ENCODE results near the gene PHLPP1. TPM values are rescaled to one million over a fixed set of nuclear protein-coding genes. Genes with fewer than 3 reads are reported as not detected.

Gene PHLPP1
- total RNA-seq, 2 donors from 2014 or later: 6.3 to 7.9 TPM

GRCh38 chr18:62825382-62825781 is 110.0 kb downstream of the PHLPP1 start:
- no peak for ATAC-seq (replicated peaks in 1 of 2)

GRCh38 chr18:62827397-62827796 is 112.1 kb downstream of the PHLPP1 start:
- no peaks in the 10 kb centered on the region for H3K27me3 Mint-ChIP-seq (ENCODE audit: low read depth)
- no peaks in the 10 kb centered on the region for H3K9me3 Mint-ChIP-seq
- ATAC-seq (replicated peaks in 1 of 2) (no peak), DNase-seq (no peak)
- H3K4me3 Mint-ChIP-seq: no peak overlapping the region
- H3K4me1 Mint-ChIP-seq (ENCODE audit: low read depth): peaks cover 7% of the 10 kb centered on the region
- no peak overlapping the region for H3K27ac Mint-ChIP-seq
- no peaks in the 10 kb centered on the region for H3K36me3 Mint-ChIP-seq (ENCODE audit: insufficient read depth in 2 of 2)

More at GRCh38 chr18:62825382-62825781, 110.0 kb downstream of the PHLPP1 start:
- Mint-ChIP-seq H3K9me3 (no peaks in the 10 kb centered on the region), H3K27me3 (ENCODE audit: low read depth) (no peaks in the 10 kb centered on the region), H3K4me3 (no peak overlapping the region), H3K36me3 (ENCODE audit: insufficient read depth in 2 of 2) (no peaks in the 10 kb centered on the region), H3K27ac (no peak overlapping the region), H3K4me1 (ENCODE audit: low read depth) (peaks cover 7% of the 10 kb centered on the region)
- DNase-seq: no peak

GRCh38 chr18:62828091-62828640 is 112.8 kb downstream of the PHLPP1 start:
- no peaks in the 10 kb centered on the region for H3K9me3 Mint-ChIP-seq
- no peak for ATAC-seq (replicated peaks in 1 of 2)

GRCh38 chr18:62828852-62829251 is 113.5 kb downstream of the PHLPP1 start:
- Mint-ChIP-seq H3K4me1 (ENCODE audit: low read depth) (peaks cover 7% of the 10 kb centered on the region), H3K4me3 (no peak overlapping the region), H3K27me3 (ENCODE audit: low read depth) (no peaks in the 10 kb centered on the region), H3K27ac (no peak overlapping the region), H3K36me3 (ENCODE audit: insufficient read depth in 2 of 2) (no peaks in the 10 kb centered on the region), H3K9me3 (no peaks in the 10 kb centered on the region)
- ATAC-seq (replicated peaks in 1 of 2): no peak
- DNase-seq: no peak

More at GRCh38 chr18:62828091-62828640, 112.8 kb downstream of the PHLPP1 start:
- no peak overlapping the region for H3K4me3 Mint-ChIP-seq
- no peak for DNase-seq
- no peaks in the 10 kb centered on the region for H3K36me3 Mint-ChIP-seq (ENCODE audit: insufficient read depth in 2 of 2)
- H3K4me1 Mint-ChIP-seq (ENCODE audit: low read depth): peaks cover 7% of the 10 kb centered on the region
- H3K27me3 Mint-ChIP-seq (ENCODE audit: low read depth): no peaks in the 10 kb centered on the region
- peak overlapping the region; percentile 32 for H3K27ac Mint-ChIP-seq

GRCh38 chr18:62829936-62830335 is 114.6 kb downstream of the PHLPP1 start:
- Mint-ChIP-seq H3K36me3 (ENCODE audit: insufficient read depth in 2 of 2) (no peaks in the 10 kb centered on the region), H3K4me3 (no peak overlapping the region)

GRCh38 chr18:62832282-62832681 is 116.9 kb downstream of the PHLPP1 start:
- Mint-ChIP-seq H3K27ac (no peak overlapping the region), H3K36me3 (ENCODE audit: insufficient read depth in 2 of 2) (no peaks in the 10 kb centered on the region), H3K27me3 (ENCODE audit: low read depth) (no peaks in the 10 kb centered on the region), H3K4me1 (ENCODE audit: low read depth) (peaks cover 7% of the 10 kb centered on the region), H3K4me3 (no peak overlapping the region), H3K9me3 (no peaks in the 10 kb centered on the region)
- DNase-seq (no peak), ATAC-seq (replicated peaks in 1 of 2) (no peak)

More at GRCh38 chr18:62829936-62830335, 114.6 kb downstream of the PHLPP1 start:
- Mint-ChIP-seq H3K4me1 (ENCODE audit: low read depth) (peaks cover 7% of the 10 kb centered on the region), H3K27ac (no peak overlapping the region), H3K9me3 (no peaks in the 10 kb centered on the region), H3K27me3 (ENCODE audit: low read depth) (no peaks in the 10 kb centered on the region)
- ATAC-seq (replicated peaks in 1 of 2) (no peak), DNase-seq (no peak)

- no peak overlapping the region for H3K4me3 Mint-ChIP-seq
- no peaks in the 10 kb centered on the region for H3K36me3 Mint-ChIP-seq (ENCODE audit: insufficient read depth in 2 of 2)
- ATAC-seq (replicated peaks in 1 of 2): no peak
- H3K9me3 Mint-ChIP-seq: no peaks in the 10 kb centered on the region
- H3K4me1 Mint-ChIP-seq (ENCODE audit: low read depth): peaks cover 5% of the 10 kb centered on the region
- H3K27ac Mint-ChIP-seq: no peak overlapping the region
- H3K27me3 Mint-ChIP-seq (ENCODE audit: low read depth): no peaks in the 10 kb centered on the region
- no peak for DNase-seq
Observed at GRCh38 chr18:62833494-62833893, 118.2 kb downstream of the PHLPP1 start.

GRCh38 chr18:62834715-62835114 is 119.4 kb downstream of the PHLPP1 start:
- Mint-ChIP-seq H3K27me3 (ENCODE audit: low read depth) (no peaks in the 10 kb centered on the region), H3K36me3 (ENCODE audit: insufficient read depth in 2 of 2) (no peaks in the 10 kb centered on the region), H3K4me3 (no peak overlapping the region), H3K9me3 (no peaks in the 10 kb centered on the region), H3K4me1 (ENCODE audit: low read depth) (peaks cover 11% of the 10 kb centered on the region), H3K27ac (no peak overlapping the region)
- ATAC-seq (replicated peaks in 1 of 2) (no peak), DNase-seq (no peak)

GRCh38 chr18:62837011-62837410 is 121.7 kb downstream of the PHLPP1 start:
- peaks cover 27% of the 10 kb centered on the region for H3K4me1 Mint-ChIP-seq (ENCODE audit: low read depth)
- no peak for DNase-seq
- H3K4me3 Mint-ChIP-seq: no peak overlapping the region
- no peaks in the 10 kb centered on the region for H3K9me3 Mint-ChIP-seq
- no peaks in the 10 kb centered on the region for H3K27me3 Mint-ChIP-seq (ENCODE audit: low read depth)
- H3K27ac Mint-ChIP-seq: no peak overlapping the region
- ATAC-seq (replicated peaks in 1 of 2): no peak
- no peaks in the 10 kb centered on the region for H3K36me3 Mint-ChIP-seq (ENCODE audit: insufficient read depth in 2 of 2)

GRCh38 chr18:62838475-62839098 is 123.2 kb downstream of the PHLPP1 start:
- H3K4me1 Mint-ChIP-seq (ENCODE audit: low read depth): peaks cover 38% of the 10 kb centered on the region
- no peak overlapping the region for H3K27ac Mint-ChIP-seq
- peaks cover 1 to 4% of the 10 kb centered on the region in 2 donors for H3K36me3 Mint-ChIP-seq (ENCODE audit: insufficient read depth in 2 of 2)
- no peaks in the 10 kb centered on the region for H3K9me3 Mint-ChIP-seq
- H3K4me3 Mint-ChIP-seq: no peak overlapping the region
- H3K27me3 Mint-ChIP-seq (ENCODE audit: low read depth): no peaks in the 10 kb centered on the region
- ATAC-seq (replicated peaks in 1 of 2): no peak
- DNase-seq: no peak

- no peaks in the 10 kb centered on the region for H3K27me3 Mint-ChIP-seq (ENCODE audit: low read depth)
- H3K36me3 Mint-ChIP-seq (ENCODE audit: insufficient read depth in 2 of 2): peaks cover 1 to 4% of the 10 kb centered on the region in 2 donors
- no peaks in the 10 kb centered on the region for H3K9me3 Mint-ChIP-seq
- peak overlapping the region in 1 of 2 donors; percentile 11 for H3K4me3 Mint-ChIP-seq
- peaks cover 52% of the 10 kb centered on the region for H3K4me1 Mint-ChIP-seq (ENCODE audit: low read depth)
- H3K27ac Mint-ChIP-seq: no peak overlapping the region
- DNase-seq: no peak
- ATAC-seq (replicated peaks in 1 of 2): no peak
Observed at GRCh38 chr18:62839874-62840713, 124.8 kb downstream of the PHLPP1 start.

- Mint-ChIP-seq H3K27ac (no peak overlapping the region), H3K36me3 (ENCODE audit: insufficient read depth in 2 of 2) (peaks cover 1 to 4% of the 10 kb centered on the region in 2 donors), H3K4me3 (no peak overlapping the region), H3K27me3 (ENCODE audit: low read depth) (no peaks in the 10 kb centered on the region), H3K4me1 (ENCODE audit: low read depth) (peaks cover 65% of the 10 kb centered on the region), H3K9me3 (no peaks in the 10 kb centered on the region)
- DNase-seq (no peak), ATAC-seq (replicated peaks in 1 of 2) (no peak)
Observed at GRCh38 chr18:62841405-62841804, 126.1 kb downstream of the PHLPP1 start.

- ATAC-seq (replicated peaks in 1 of 2) (no peak), DNase-seq (no peak)
- no peaks in the 10 kb centered on the region for H3K27me3 Mint-ChIP-seq (ENCODE audit: low read depth)
- H3K9me3 Mint-ChIP-seq: no peaks in the 10 kb centered on the region
- H3K27ac Mint-ChIP-seq: peak overlapping the region; percentile 42
- H3K36me3 Mint-ChIP-seq (ENCODE audit: insufficient read depth in 2 of 2): peaks cover 1 to 4% of the 10 kb centered on the region in 2 donors
- no peak overlapping the region for H3K4me3 Mint-ChIP-seq
- peaks cover 73% of the 10 kb centered on the region for H3K4me1 Mint-ChIP-seq (ENCODE audit: low read depth)
Observed at GRCh38 chr18:62842898-62843297, 127.6 kb downstream of the PHLPP1 start.
